ENCODE data around the gene RPN1.

Gene RPN1

DNA sequence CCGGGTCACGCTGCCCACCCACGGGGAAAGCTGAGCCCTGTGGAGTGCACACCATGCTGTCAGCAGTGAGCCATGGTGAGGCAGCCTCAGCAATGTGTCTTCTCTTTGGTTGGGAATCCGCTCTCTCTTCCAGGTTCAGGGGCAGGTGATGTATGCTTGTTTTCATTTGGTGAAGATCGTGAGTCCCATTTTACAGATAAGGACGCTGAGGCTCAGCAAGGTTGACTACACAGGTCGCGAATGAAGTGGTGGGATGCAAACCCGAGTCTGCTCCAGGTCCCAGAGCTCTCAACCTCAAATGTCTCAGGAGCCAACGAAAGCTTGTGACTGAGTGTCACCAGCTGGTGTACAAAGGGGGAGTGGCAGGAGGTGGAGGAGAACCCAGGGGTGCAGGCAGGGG lies 74.3 kb downstream of the RPN1 start:
- no peak for DNase-seq

DNA sequence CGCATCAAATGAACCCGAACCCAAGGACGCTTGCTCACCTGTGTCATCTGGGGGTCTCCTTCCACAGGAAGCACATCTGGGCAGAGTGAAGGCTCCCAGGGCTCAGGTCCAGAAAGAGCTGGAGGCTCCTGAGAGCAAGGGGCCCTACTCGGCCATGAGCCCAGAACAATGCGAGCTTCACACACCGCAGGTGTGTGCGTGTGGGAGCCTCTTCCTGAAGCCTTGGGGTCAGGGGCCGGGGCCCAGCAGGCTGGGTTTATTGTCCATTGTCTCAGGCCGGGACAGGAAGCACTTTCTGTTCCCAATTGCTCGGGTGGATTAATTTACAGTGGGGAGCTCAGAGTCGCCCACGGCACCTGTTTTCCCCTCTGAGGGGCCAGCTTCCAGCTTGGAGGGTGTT lies 74.8 kb downstream of the RPN1 start:
- no peak for DNase-seq

DNA sequence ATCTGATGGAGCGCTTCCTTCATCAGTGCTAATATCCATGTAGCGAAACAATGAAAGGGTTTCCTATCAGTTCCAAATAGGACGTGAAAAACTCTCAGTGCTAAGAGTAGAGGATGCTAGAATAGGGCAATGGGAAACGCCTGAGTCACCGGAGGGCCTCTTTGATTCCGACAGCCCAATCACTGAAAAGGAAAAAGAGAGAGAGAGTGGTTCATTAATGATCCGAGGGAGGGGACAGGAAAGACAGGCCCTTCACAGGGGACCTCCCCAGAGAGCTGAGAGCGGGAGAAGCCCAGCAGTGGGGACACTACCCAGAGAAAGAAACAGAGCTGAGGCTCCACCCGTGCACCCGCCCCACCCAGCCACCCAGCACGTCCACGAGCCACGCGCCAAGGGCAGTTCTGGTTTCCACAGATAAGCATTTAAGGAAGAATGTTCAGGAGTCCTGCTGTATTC lies 76.9 kb downstream of the RPN1 start:
- no peak for DNase-seq

DNA sequence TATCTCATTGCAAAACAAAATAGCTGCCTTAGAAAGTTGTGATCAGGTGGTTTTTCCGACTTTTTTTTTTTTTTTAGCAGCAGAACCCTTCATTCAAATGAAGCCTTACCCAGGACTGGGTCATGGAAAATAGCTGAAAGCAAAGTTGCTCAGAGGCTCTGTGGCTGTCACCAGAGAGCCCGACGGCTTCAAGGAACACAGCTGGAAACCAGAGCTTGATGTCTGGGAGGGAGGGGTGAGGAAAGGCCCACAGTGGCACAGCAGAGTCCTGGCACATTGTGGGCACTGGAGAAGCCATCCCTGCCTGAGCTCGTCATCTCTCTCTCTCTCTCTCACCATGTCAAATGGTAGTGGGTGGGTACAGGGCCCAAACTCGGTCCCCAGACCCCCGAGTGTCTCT lies 77.5 kb downstream of the RPN1 start:
- no peak for DNase-seq

DNA sequence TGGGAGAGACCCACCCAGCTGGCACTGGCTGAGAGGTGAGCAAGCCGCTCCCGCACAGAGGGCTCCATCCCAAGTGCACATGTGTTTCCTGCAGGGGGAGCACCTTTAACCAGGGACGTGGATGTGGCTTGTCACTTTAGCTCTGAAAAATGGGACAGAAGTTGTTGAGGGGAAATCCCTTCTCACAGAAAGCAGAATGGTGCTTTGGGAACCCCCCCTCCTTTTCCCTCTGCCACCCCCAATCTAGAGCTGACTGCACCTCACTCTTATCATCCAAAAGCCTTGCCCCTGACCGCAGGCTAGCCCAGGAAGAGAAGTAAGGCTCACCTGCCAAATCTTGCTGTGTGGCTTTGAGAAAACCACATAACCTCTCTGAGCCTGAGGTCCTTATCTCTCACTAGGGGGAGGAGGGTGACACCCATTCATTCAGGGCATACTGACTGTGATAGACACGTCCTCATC lies 77.9 kb downstream of the RPN1 start:
- DNase-seq = no peak

DNA sequence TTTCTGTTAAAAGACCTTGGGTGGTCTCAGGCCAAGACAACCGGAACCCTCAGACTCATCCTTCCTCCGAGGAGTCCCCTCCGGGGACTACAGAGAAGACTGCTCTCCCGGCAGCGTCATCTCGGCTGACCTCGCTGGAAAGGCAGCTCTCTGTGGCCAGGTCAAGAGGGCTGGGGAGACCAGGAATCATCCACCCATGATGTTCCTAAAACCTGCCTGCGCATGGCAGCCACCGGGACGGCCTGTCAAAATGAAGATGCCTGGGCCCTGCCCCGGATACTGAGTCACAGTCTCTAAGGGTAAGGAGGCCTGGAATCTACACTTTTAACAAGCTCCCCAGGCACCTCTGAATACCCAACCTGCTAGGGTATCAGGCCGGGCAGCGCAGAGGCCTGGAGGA lies 78.6 kb downstream of the RPN1 start:
- DNase-seq = no peak
